CD4-positive, alpha-beta T cell treated with Interleukin-10 for 1 hour (primary cell): ENCODE data around the gene PRUNE2.

Experiments
- DNase-seq: peaks from one replicate; pipeline ENCODE4 v3.0.0-alpha.2; 2020

PRUNE2 gene

DNA sequence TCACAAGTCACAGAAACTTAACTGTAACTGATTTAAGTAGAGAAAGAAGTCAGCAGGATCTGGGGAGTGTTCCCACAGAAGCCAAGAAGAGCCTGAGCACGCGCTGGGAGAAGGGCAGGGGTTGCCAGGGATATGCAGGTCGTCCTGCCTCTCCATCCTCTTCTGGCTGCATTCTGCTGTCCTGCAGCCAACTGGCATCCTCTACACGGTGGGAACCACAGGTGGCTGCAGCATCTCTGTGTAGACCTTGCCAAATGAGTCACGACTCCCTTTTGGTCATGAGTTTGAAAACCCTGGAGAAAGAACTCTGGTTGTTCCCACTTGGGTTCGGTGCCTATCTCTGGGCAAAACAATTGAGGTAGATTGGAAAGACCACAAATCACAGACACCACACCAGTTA is 180.0 kb downstream of the PRUNE2 start:
- DNase-seq, result no peak

DNA sequence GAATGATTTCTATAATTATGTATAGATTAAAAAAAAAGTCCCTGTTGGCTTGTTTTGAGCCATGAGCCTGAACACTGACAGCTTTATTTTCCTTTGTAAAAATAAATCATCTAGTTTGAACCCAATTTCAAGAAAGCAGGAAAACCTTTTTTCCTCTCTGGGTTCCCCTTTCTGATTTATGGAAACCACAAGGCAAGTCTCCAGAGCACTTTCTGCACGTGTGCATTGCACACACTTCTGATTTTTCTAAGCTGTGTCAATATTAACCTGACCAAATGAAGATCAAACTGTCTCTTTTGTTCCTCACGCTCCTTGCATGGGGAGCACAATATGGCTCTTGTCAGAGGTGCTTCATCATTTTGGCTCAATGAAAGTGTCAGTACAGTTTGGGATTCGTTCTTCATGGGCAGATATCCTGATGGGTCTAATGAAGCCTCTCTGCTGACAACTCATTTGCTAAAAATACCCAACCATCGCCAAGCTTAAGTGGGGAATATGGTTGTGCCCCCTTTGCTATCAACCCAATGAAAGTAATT is 180.8 kb downstream of the PRUNE2 start:
- no peak for DNase-seq

GRCh38 chr9:76720245-76720644 is 185.7 kb downstream of the PRUNE2 start:
- DNase-seq, result no peak

GRCh38 chr9:76718166-76718565 is 187.7 kb downstream of the PRUNE2 start:
- no peak for DNase-seq

DNA sequence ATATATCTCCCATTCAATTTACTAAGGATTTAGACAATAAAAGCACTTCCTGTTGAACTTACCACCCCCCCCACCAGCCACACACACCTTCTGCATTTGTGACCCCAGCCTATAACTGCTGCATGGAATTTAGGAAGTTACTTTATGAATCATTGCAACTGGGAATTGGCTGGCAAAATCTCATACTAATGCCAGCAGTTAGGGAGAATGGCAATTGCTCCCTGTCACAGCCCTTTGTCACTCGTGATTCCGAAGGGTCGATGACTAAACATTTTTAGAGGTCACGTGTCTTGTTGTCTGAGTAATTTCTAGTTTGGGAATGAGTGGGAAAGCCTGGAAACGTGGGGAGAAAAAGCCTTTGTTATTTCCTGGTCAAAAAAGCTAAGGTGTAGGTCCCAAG is 188.3 kb downstream of the PRUNE2 start:
- no peak for DNase-seq

GRCh38 chr9:76717176-76717575 is 188.7 kb downstream of the PRUNE2 start:
- no peak for DNase-seq

- no peak for DNase-seq
These were observed 189.7 kb downstream of the PRUNE2 start for GRCh38 chr9:76716085-76716672.

- no peak for DNase-seq
These were observed 192.5 kb downstream of the PRUNE2 start for GRCh38 chr9:76713381-76713780.

GRCh38 chr9:76709020-76709419 is 196.9 kb downstream of the PRUNE2 start:
- DNase-seq, result no peak

DNA sequence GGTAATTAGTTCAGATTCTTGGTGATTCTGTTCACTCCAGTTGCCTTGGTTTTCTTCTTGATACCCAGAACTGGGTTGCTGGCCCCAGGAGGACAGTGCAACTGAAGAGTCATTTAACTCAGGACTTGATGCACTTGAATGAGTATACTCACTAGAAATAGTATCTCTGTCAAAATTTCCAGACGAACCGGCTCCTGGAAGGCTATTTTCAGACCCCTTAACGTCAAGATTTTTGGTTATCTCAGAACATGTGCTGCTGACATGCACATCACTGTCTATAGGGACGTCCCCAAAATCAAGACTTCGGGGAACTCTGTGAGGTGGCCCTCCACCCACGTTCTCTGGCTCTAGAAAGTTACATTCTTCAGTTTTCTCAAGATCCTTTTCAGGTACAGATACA is 198.4 kb downstream of the PRUNE2 start:
- no peak for DNase-seq

DNA sequence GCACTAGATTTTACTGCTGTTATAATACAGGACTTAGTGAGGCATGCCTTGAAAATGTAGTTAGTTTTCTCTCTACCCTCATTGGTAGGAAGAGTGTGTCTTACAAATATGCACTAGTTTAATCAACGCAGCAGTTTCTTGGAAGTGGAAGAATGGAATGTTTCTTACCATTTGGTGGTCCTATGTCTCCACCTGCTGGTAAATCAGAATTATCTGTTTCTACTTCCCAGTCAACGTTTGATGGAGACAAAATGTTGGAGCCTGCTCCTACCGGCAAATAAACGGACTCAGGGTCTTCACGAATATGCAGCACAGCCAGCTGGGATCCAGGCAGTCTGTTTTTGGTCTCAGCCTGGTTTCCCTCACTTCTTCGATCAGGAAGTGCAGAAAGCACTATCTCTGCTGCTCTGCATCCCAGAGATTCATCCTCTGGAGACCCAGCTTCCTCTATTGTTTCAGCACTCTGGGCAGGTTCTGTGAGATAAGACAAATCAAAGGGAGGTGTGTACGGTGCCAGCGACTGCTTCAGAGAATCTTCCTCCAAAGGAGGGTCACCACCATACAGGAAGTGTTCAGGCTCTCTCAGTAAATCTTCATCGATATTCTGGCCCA is 201.2 kb downstream of the PRUNE2 start:
- DNase-seq, result peak; percentile 62

DNA sequence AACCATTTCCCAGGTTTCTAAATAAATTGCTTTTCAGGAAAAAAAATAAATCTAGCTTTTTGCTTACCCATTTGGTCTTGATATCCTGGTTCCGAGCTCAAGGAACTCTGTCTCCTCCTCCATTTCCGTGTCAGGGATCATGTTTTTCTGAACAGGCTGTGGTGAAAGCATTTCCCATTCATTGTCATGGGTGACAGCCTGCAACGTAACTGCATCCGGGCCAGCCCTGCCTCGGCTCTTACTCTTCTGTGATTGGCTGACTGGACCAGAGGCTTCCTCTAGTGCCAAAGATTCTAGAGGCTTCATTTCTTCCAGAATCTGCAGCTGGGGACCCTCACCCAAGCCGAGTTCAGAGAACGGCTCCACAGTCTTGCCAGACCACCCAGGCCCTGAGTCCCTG is 202.6 kb downstream of the PRUNE2 start:
- no peak for DNase-seq

DNA sequence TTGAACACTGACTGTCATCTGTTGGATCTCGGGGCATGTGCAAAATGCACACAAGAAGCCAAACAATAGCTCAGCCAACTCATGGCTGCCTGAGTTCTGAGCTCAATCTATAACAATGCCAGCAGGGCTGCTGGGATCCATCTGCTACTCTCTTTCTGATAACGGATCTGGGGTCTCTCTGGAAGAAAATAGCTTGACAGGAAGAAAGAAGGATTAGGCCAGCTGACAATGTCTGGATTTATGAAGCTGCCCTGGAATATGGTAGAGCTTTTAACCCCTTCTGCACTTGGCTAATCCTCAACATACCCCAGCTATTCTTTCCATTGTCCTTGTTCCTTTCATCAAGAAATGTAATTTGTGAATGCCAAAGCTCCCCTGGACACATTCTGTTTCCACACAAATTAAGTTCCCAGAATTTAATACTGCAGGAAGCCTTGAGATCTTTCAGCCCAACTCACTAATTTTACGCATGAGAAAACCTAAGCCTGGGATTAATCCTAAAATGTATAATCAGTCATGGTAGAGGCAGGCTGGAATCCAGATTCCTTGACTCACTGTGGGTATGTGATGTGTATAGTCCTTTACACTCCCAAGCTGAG is 204.4 kb downstream of the PRUNE2 start:
- DNase-seq, result no peak

DNA sequence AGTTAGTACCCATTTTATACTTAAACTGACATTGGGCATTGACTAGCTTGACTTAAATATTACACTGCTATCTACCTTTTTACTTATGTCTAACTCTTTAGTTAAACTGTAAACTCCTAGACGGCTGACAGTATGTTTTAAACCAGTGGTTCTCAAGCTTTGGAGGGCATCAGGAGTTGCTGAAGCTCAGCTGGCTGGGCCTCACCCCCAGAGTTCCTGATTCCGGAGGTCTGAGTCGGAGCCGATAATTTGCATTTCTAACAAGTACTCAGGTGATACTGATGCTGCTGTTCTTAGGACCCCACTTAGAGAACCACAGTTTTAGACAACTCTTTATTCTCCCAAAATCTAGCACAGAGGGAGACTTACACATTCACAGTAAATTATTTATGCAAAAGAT is 205.0 kb downstream of the PRUNE2 start:
- DNase-seq, result no peak

DNA sequence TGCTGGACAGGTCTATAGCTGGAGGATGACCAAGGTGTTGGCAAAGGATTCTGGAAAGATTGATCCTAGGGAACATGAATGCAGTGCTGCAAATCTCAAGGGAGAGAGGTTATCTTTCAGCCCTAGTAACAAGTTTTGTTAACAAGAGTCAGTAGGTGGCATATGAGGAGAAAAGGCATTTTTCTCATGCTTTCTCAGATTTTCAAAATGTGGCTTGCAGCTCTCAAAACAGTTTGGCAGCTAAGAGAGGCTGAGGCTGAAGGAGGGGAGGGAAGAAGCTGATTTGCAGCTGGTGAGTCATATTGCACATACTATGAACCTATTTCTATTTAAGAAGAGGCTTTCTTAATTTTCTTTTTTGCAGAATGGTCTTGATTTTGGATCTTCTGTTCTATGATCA is 205.9 kb downstream of the PRUNE2 start:
- DNase-seq, result no peak

DNA sequence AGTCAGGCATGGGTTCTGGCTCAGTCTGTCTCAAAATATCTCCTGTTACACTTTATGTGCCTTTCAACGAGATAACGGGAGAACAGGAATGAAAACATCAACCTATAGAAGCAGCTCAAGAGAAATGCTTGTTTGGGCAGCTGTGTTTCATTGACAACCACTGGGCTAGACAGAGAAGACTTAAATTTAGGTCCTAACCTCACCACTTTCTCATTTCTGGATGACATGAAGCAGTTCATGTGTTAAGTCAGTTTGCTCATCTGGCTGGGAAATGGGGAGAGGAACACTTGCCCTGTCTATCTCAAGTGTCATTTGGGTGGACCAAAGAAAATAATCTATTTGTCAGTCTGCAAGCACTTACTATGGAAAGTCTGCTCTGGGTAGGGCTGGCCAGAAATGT is 208.4 kb downstream of the PRUNE2 start:
- DNase-seq, result no peak

GRCh38 chr9:76697081-76697480 is 208.8 kb downstream of the PRUNE2 start:
- no peak for DNase-seq

DNA sequence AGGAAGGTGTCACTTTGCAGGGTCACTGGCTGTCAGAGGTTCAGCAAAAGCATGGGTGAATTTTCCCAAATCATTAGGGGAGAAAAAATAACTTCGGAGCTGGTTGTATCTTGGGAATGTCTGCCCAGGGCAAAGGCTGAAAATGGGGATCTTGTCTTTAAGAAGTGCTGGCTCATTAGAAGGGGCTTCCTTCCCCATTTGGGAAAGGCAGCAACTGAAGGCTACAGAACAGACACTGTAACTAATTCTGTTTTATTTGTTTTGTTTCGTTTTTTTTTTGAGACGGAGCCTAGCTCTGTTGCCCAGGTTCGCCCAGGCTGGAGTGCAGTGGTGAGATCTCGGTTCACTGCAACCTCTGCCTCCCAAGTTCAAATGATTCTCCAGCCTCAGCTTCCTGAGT is 212.0 kb downstream of the PRUNE2 start:
- no peak for DNase-seq

DNA sequence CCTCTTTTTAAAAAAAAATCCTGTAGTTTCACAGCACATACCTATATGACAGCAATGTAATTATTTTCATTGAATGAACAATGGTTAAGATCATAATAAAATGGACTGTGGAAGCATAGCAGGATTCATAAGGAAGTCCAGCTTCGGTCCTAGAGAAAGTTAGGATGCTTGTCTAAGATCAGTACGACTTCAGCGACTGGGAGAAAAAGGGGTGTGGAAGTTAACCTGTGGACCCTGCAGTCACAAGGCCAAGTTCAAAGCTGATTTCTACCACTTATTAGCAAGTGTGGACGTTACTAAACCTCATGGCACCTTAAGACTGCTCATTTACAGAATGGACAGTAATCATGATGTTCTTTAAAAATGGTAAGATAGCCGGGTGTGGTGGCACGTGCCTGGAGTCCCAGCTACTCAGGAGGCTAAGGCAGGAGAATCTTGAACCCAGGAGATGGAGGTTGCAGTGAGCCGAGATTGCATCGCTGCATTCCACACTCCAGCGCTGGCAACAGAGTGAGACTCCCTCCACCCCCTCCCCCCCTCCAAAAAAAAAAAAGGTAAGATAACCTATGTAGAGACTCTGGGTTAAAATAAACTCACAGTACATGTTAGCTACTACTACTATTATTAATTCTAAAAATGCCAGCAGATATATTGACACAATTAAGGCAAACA is 213.3 kb downstream of the PRUNE2 start:
- DNase-seq, result no peak

DNA sequence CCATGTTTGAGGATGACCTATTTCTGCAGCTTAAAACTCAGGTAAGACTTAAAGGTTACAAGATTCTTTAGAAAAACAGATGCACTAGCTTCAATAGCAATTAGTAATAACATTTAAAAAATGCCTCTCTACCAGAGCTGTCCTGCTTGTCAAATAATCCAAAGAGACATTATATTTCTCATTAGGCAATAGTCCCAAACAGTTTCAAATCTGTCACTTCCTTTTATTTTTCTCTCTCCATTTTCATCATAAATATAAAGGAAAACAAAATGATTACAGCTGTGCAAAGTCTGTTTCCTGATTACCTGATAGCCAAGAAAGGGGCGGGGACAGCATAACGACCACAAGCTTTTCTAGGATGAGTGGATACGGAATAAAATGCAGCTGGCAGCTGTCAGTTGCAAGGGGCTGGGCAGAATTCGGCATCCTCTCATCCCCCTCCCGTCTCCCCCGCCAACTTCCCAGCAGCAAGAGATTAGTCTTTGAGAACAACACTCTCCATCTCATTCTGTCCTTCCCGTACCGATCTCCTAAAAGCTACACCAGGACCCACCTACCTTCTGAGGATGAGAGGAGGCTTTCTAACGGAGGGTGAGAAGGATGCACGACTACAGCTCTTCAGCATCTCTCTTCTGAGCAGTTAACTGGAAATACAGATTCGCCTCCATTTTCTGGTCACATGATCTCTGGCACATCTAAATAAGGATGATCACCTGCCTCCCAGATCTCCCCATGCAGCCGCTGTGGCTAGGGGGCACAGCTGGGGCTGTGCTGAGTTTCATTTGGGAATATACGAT is 214.2 kb downstream of the PRUNE2 start:
- no peak for DNase-seq

- DNase-seq, result no peak
These were observed 214.9 kb downstream of the PRUNE2 start for GRCh38 chr9:76690973-76691370.

DNA sequence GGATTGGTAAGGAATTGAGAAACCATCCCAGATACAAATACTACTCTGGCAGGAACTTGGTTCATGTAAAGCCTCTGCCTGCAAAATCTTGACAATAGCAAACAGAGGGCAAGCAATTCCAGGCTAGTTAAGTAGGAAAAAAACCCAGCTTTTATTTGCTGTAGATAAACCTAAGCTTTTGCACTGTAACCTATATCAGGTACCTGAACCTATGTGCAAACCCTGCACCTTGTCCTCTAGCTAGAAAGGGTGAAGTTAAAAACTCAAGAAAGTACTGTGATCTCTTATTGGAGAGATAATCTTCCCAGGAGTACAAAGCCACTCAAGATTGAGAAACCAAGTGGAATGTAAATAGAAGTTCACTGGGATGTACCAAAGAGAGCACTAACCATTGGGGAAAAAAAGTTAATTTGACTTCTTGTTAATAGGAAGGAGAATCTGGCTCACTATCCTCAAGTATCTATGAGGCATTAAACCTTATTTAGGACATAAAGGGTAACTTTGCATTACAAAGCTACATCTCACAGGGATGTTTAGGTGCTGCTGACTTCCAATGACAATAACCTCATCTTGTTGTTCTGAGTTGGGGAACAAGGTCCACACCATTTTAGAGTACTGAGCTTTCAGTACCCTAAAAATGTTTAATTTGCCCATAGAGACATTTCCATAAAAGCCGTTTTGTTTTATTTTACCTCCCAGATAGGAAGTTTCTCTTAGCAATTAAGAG is 215.5 kb downstream of the PRUNE2 start:
- no peak for DNase-seq
